GM18870 (cell line): ENCODE measurements around the gene SEC62.

ENCODE experiments used
- ATAC-seq: cut with Tn5 transposase; IDR thresholded peaks from one replicate; pipeline ENCODE4 v1.9.1; 2021; ENCODE audit warnings: moderate library complexity; ENCODE audit not compliant: unreplicated experiment

Gene SEC62

GRCh38 chr3:169966428-169966950, at the start of gene SEC62:
Gene SEC62 (plus strand): TSS chr3:169966807. CDS start chr3:169966823, 16 bp downstream.
- peak; percentile 79 for ATAC-seq

- ATAC-seq = no peak
These were observed 43.4 kb upstream of the SEC62 start for GRCh38 chr3:169923189-169923588.

DNA sequence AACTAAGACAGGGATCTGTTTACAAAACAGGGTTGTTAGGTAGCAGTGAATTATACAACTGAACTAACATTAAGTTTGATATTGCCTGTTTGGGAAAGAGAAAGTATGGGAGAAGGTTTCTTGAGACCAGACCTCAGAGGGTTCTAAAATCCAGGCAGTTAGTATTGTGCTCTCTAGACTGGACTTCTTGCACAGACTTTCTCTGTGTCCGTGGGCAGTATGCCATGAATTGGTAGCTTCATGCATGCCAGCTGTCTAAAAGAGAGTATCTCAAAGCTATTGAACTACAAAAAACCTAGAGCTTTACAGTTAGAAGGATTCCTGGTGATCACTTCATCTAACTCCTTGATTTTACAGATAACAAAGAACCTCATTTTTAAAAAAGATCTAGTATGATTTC, 42.8 kb upstream of the SEC62 start:
- ATAC-seq = no peak

DNA sequence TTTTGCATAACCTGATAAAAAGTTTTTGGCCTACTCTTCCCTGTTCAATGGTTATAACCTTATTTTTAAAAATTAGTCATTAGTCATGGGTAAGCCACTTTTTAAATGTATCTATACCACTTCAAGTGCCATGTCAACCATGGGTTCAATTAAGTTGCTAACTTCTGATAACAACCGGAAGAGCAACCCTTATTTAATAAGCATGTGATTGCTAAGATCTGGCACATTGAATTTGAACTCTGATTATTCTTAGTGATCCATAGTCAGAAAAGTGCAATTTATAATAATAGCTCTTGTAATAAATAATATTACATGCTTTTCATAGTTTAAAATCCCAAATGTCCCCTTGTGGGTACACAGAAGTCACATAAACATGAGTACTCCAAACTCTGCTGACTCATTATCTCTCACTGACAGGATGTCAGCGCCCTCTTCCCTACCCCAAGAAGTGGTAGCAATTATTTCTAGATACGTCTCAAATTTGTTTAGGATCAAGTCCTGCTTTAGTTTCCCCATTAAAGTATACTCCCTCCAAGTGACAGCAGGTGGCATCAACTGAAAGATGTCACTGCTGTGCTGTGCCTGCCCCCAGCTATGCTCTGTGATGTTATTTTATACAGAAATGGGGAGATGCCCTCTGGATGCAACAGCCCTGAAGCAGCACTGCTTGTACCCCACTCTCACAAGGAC, 36.6 kb upstream of the SEC62 start:
- ATAC-seq = no peak

DNA sequence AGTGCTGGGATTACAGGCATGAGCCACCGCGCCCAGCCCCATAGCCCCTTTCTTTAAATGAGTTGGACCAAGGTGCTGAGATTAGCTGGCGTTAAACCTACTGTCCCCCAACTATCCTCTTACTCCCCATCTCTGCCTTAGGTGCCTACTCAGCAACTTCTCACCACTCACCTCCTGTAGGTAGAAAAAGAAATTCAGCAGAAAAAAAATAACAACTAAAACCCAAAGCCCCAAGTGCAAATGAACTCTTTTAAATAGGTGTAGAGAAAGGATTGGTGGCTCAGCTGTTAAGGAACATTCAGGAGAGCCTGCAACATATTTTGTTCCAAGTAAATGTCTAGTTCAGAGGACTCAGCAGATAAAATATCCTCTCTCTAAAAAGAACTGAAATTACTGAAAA, 35.8 kb upstream of the SEC62 start:
- ATAC-seq = no peak

DNA sequence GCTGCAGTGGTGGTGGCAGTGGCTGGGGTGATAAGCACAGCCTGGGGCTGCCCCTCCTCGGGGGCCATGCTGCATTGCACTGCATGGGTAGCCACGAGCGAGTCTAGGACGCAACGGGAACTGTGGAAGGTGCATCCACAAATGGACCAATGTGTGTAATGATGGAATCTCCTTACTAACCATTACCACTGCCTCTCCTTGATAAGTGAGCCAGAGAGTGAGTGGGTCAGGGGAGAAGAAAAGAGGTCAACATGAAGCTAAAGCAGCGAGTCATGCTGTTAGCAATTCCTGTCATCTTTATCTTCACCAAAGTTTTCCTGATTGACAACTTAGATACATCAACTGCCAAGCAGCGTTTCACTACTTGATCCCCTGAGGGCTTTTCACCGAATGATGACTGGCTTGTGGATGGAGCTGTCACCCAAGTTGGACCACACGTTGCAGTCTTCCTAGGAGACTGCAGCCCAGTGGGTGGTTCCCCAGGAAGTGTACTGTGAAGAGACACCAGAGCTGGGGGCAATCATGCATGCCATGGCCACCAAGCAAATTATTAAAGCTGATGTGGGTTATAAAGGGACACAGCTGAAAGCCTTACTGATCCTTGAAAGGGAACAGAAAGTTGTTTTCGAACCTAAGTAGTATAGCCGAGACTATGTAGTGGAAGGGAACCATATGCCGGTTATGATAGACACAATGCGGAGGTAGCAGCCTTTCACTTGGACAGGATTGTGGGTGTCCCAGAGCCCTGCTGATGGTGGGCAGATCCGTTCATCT, 34.7 kb upstream of the SEC62 start:
- peak; percentile 94 for ATAC-seq

- no peak for ATAC-seq
These were observed 27.3 kb upstream of the SEC62 start for GRCh38 chr3:169939320-169939719.

- no peak for ATAC-seq
These were observed 26.9 kb upstream of the SEC62 start for GRCh38 chr3:169939751-169940150.

DNA sequence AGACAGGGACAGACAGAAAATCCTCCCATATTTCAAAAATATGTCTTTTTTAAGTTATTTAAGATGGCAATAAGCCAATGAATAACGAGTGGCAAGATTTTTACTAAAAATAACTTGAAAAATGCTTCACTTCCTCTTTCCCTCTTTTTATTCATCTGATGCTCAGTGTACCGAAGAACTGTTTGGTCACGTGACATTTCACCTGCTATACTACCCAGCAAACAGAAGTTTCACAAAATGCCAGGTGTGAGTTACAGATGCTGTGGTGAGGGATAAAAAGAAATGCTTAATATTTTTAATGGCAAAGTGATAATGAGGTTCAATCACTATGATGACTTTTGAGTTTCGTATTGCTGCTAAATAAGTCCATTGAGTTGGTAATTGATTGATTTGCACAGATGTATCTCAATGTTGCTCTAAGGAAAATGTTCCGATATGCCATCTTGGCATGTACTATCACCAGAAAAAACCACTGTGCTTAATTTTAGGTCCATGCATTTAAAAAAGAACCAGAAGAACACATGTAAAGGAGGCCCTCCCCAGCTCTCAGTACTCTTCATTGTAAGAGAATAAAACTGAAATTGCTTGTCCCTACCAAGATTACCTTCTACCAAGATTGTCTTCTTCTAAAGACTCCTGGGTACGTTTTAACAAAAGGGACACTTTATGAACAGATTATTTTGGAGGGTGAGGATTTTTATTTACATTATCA, 26.0 kb upstream of the SEC62 start:
- peak; percentile 79 for ATAC-seq

- ATAC-seq = peak; percentile 77
These were observed 21.3 kb upstream of the SEC62 start for GRCh38 chr3:169945313-169945712.

GRCh38 chr3:169946336-169946735, 20.3 kb upstream of the SEC62 start:
- ATAC-seq = no peak

DNA sequence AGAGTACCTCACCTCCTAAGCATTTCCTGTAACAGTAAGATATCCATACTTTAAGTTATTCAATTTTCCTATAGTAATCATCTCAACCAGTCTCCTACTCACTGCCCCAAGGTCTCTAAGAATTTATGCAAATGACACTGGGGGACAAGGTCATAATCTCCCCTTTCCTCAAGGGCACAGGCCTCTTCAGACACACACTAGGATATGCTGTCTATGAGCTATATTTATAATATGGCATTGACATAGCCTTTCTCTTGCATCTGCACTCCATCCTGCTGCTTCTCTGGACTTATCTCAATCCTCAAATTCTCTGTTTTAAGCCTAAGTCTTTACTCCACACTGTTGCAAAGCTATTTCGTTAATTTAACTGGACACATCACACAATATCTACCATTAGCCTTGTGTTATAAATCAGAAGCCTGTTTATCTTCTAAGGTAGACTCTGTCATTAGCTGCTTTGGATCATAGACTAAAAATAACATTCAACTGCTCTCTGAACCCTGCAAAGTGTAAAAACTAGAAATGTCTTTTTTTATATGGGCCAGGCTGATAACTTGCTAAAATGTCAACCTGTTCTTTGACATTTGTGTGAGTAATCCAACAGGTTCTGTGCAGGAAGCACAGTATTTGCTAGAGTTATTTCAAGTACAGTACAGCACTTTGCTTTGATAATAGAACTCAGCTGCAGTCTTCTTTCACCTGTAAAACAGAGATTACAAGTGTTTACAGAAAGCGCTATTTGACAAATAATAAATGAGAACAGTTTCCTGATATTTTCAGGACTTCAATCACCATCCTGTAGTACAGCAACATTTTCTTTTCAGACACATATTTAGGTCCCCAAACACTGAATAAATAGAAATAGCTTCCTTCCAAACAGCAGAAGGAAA, 17.8 kb upstream of the SEC62 start:
- ATAC-seq = no peak

- ATAC-seq = no peak
These were observed 14.6 kb upstream of the SEC62 start for GRCh38 chr3:169952045-169952444.

DNA sequence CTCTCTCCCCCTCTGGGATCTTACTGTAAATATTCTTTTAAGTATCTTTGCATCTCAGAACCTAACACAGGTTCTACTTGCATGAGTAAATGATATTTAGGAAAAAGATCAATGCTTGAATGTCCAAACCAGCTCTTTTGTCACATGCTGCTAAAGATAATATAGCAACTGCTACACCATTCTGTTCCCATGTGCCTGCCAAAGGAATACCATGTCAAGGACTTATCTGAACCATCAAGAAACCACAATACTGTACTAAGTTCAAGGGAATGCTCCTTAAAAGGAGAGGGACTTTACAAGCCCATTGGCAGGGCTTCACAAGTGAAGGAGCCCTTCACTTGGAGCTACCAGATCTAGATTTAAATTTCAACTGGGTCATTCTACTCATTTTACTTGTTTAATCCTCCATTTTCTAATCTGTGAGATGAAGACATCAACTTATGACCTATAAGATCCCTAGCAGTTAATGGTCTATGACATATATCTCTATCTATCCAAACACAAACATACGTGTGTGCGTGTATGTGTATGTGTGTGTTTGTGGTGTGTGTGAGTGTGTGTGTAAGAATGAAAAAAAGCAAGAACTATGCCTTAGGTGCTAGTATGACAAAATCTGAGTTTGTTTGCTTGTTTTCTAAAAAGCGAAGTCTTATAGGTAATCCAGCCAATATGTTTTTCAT, 13.0 kb upstream of the SEC62 start:
- ATAC-seq = peak; percentile 24

DNA sequence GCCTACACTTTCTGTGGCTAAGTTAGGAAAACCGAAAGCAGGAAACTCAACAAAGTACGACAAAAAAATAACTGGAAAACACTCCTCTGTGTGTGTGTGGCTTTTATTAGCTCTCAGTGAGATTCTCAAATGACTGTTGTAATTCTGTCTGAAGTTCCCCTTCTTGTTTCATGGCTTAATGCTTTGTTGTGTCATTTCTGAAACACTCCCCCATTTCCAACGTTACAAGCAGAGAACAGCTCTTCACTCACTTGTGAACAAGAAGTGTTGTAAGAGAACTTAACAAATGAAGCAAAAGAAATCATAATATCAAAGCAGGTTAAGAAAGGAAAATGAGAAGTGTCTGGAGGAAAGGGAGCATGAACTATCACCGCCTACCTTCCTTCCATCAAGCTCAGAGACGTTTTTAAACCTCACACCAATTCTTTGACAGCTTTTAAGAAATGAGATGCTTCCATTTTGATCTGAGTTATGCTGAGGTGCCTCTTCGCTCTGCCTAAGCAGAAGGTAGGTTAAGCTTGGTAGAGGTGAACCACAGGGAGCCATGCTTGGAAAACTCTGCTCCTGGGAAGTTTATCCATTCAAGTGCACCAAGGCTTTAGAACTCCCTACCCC, 12.4 kb upstream of the SEC62 start:
- peak; percentile 85 for ATAC-seq

DNA sequence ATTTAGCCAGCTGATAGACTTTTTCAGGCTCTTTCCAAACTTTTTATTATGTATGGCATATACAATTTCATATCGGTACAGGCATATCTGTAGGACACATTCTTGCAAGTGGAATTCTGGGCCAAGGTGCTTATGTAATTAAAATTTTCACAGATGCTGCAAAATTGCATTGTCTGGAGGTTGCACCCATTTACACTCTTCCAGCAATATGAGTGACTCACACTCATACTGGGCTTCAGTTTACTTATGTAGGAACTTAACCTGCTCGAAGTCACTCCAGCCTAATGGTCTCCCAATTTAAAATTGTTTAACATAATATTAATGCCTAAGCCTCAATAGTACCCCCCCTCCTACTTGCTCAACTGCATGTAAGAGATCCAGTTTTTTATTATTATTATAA, 11.2 kb upstream of the SEC62 start:
- ATAC-seq = no peak

DNA sequence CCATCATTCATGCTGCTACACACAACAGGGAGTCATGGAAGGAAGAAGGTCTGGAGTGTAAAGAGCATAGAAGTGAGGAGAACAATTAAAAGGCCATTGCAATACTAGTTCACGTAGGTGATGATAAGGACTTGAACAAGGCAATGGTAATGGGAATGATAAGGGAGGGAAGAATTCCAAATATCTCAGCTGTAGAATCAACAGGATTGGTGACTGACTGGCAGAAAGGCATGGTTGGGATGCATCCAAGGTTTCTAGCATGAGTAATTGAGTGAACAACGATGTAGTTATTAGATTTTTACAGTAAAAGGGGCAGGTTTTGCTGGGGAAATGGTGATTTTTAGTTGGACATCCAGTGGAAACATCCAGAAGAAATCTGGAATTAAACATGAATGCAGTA, 2.4 kb upstream of the SEC62 start:
- ATAC-seq = no peak

- ATAC-seq = peak; percentile 18
These were observed 812 bp upstream of the SEC62 start for GRCh38 chr3:169965562-169966427.
